C4-2B (cell line): Measurements from ENCODE around the gene CENPU.

Source experiments
- CTCF ChIP-seq: fragments of 450-650 bp; conservative IDR thresholded peaks from 2 replicates; pipeline ENCODE4 v1.5.1; 2017; ENCODE audit warnings: mild to moderate bottlenecking
- ZFX ChIP-seq: fragments of 450-650 bp; IDR thresholded peaks from 2 replicates; pipeline ENCODE4 v1.6.1; 2017

- no peak for TF ChIP-seq CTCF
- no peak for TF ChIP-seq ZFX
Observed at GRCh38 chr4:184645904-184646610, 87.8 kb downstream of the CENPU start.
